CD4-positive, alpha-beta T cell treated with Interleukin-15 for 4 hours (primary cell): ENCODE results near the gene CFAP20DC.
"Not testable (repeated sequence)": the region's sequence is repeated elsewhere in the genome, so short reads cannot be mapped to it uniquely, and the experiment has no call there.

Source experiments
- DNase-seq: peaks from one replicate; pipeline ENCODE4 v3.0.0-alpha.2; 2020; ENCODE audit warnings: low spot score

The CFAP20DC gene

GRCh38 chr3:58737644-58738043, 312.2 kb downstream of the CFAP20DC start:
- no peak for DNase-seq

DNA sequence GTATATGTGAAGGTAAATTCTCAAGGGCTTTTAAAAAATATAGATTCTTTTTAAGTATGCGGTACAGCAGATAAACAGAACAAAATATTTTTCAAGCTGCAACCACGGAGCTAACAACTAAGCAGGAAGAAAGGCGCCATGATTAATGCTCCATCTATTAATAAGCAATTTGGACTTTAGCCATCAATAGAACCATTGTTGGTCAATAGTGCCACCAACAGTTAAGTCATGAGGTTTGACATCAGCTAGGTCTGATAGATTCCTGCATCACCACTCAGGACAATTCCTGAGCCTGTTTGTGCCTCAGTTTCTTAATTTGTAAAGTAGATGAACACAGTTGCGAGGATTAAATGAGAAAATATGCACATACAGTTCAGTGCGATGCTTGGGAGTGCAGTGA, 318.2 kb downstream of the CFAP20DC start:
- DNase-seq: no peak

DNA sequence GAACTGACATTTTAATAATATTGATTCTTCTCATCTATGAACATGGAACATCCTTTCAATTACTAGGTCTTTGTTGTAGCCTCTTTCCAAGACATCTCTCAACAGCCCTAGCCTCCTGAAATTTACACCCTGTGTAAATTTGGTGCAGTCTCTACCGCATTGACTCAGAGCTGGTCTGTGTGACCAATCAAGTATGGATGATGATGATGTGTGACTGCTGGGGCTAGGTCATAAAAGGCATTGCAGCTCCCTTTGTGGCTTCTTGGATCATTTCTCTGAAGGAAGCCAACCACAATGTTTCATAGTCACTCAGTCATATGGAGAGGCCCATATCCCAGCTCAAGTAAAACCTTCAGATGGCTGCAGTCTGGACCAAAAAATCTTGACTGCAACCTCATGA, 321.1 kb downstream of the CFAP20DC start:
- DNase-seq: no peak

DNA sequence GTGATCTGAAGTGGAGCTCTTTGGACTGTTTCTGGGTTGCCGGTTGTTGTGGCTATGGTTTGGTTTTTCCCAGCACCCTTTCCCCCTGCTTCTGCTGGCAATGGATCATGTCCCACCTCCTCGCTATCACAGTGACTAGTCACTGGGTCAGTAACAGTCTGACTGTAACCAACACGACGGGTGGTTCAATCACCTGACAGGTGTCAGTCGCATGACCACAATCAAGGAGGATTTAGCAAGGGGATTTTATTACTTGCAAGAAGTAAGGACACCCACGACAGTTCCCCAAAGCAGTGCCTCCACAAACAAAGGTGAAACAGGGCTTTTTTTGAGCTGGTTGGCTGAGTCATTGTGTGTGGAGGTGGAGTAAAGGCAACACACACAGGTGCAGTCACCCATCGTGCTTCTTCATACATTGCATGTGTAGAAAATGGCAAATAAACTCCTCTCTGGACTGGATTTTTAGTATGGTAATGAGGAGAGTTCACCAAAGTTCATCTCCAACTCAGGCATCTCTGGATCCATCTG, 324.4 kb downstream of the CFAP20DC start:
- no peak for DNase-seq

GRCh38 chr3:58724336-58724735, 325.5 kb downstream of the CFAP20DC start:
- no peak for DNase-seq

GRCh38 chr3:58723173-58723572, 326.7 kb downstream of the CFAP20DC start:
- no peak for DNase-seq

- DNase-seq: no peak
Measured at GRCh38 chr3:58722561-58722960, 327.3 kb downstream of the CFAP20DC start.

GRCh38 chr3:58720526-58720925, 329.3 kb downstream of the CFAP20DC start:
- no peak for DNase-seq

GRCh38 chr3:58719684-58720083, 330.1 kb downstream of the CFAP20DC start:
- no peak for DNase-seq

GRCh38 chr3:58713715-58714401, 336.0 kb downstream of the CFAP20DC start:
- DNase-seq: no peak

DNA sequence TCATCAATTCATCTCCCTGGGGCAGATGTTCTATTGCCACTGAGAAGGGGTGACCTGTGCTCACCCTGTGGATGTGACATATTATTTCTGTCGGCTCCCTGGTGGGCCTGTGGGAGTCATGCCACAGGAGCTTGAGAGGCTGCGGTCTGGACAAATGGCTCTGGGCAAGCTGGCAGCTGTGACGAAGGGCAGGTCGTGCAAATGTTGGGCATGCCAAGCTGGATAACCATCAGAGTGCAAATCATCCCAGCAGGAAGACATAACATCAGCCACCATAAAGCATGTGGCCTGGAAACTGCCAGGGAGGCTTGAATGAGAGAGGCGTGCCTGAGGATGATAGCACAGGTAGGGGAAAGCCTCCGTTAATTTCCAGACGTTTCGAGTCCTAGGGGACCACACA, 338.0 kb downstream of the CFAP20DC start:
- DNase-seq: no peak

- DNase-seq: not testable (repeated sequence)
Measured at GRCh38 chr3:58708983-58709382, 340.8 kb downstream of the CFAP20DC start.

- no peak for DNase-seq
Measured at GRCh38 chr3:58708116-58708791, 341.6 kb downstream of the CFAP20DC start.

DNA sequence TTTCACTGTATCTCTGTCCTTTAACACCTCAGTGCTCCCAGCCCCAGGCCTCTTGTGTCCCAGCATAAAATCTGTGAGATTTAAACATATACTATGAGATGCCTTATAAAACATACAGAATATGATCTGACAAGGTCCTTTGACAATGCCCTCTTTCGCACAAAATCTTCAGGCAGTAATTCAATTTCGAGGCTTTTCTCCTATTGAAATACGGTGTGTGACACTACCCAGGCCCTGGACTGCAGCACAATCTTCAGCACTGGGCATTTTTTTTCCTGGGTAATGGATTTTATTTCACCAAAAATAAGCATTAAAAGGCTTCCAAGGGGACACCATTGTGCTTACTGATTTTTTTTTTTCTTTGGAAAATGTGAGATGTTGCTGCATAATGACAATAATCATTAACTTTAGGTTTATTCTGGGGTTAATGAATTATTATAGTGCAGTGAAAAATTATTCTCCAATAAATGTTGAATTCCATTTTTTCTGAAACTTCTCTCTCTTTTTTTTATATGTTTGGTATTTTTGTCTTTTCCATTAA, 342.4 kb downstream of the CFAP20DC start:
- no peak for DNase-seq

- no peak for DNase-seq
Measured at GRCh38 chr3:58706395-58707167, 343.2 kb downstream of the CFAP20DC start.

DNA sequence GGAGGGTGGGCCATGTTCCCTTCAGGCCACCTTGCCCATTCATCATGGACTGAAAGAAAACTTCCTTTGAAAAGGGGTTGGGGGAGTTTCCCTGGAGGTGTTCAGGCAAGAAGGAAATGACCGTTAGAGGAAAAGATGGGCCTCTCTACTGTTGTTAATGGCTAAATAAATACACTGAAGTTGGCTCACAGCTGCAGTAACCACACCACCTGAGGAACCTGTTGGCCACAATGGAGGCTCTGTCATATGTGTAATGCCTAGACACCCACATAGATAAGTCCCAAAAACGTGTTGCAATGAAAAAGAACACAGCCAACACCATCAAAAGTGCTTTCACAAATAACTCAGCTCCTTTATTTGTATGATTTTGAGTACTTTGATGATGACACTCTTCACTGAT, 345.1 kb downstream of the CFAP20DC start:
- no peak for DNase-seq

DNA sequence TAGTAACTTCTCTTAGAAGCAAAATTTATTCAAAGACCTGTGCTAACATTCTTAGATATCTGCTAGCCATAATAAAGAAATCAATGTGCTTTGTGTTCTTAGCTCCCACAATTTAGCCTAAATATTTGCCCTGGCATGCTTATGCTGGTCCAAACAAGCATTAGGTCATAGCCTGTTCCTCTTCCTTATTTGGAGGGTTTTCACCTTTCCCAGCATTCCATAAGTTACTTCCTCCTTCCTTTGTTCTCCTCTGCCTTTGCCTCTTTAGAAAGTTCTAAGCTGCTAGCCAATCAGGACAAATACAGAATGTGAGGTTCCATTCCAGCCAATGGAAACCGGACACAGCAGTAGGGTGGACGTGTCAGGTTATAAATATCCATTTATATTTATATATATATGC, 345.5 kb downstream of the CFAP20DC start:
- DNase-seq: not testable (repeated sequence)

- no peak for DNase-seq
Measured at GRCh38 chr3:58698246-58698645, 351.6 kb downstream of the CFAP20DC start.

GRCh38 chr3:58697561-58697960, 352.3 kb downstream of the CFAP20DC start:
- no peak for DNase-seq

- not testable (repeated sequence) for DNase-seq
Measured at GRCh38 chr3:58696813-58697212, 353.0 kb downstream of the CFAP20DC start.

- no peak for DNase-seq
Measured at GRCh38 chr3:58696093-58696492, 353.7 kb downstream of the CFAP20DC start.

GRCh38 chr3:58695284-58695683, 354.5 kb downstream of the CFAP20DC start:
- DNase-seq: not testable (repeated sequence)
